HG03442 (cell line): ENCODE data around the gene PACS1.

Experiments
- ATAC-seq: cut with Tn5 transposase; IDR thresholded peaks from one replicate; pipeline ENCODE4 v1.9.1; 2021; ENCODE audit warnings: mild to moderate bottlenecking, moderate library complexity; ENCODE audit not compliant: unreplicated experiment

PACS1 gene

GRCh38 chr11:66131937-66132632 is 62.0 kb downstream of the PACS1 start:
- ATAC-seq = no peak

DNA sequence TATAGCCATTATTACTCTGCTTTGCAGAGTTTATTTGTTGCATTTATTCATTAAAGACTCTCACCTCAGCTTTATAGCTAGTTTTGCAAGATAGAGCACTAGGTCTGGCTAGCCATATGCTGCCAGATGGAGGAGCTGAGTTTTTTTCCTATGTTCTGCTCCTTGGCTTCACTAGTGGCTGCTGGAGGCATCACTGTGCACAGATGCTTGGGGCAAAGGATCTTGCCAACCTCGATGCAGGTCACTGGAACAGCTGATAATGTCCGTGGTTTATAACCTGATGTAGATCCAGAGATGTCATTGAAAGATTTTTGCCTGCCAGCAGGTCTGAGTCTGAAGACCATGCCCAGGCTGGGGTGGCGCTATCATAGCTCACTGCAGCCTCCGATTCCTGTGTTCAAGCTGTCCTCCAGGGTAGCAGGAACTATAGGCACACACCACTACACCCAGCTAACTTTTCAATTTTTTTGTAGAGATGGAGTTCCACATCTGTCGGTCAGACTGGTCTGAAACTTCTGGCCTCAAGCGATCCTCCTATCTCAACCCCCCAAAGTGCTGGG is 63.2 kb downstream of the PACS1 start:
- ATAC-seq = no peak

GRCh38 chr11:66136752-66137123 is 66.7 kb downstream of the PACS1 start:
- no peak for ATAC-seq

DNA sequence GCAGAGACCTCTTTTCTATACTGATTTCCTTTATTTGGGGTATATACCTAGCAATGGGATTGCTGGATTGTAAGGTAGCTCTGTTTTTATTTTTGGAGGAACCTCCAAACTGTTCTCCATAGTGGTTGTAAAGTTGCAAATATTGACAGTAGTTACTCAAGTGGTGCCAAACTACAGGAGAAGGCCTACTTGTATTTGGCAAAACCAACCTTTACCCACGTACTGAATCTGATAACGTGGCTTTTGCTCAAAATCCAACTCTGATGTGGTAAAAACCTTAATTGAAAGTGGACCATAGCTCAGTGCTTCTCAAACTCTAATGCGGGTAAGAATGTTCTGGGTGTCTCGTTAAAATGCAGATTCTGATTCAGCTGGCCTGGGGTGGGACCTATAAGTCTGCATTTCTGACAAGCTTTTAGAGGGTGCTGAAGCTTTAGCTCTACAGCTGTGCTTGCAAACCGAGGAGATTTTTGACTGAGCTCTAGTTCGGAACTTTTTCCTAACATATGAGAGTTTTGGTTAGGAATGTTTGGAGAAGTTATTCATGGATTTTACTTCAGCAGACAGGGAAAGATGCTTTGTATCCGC is 69.8 kb downstream of the PACS1 start:
- ATAC-seq = no peak

GRCh38 chr11:66142370-66143263 is 72.5 kb downstream of the PACS1 start:
- ATAC-seq = no peak

DNA sequence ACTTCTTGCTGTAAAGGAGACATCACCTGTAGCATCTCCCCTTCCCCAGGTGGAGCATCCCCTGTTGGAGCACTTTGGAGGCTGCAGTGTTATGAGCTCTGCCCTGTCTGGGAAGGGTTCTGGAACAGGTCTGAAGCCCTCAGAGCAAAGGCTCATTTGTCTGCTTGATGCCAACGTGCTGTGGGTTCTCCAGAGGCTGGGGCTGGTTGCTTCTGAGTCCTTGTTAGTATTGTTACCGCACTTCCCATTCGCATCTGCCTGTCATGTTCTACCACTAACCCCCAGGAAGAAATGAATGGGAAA is 73.1 kb downstream of the PACS1 start:
- ATAC-seq = no peak

GRCh38 chr11:66143996-66144678 is 74.1 kb downstream of the PACS1 start:
- no peak for ATAC-seq

DNA sequence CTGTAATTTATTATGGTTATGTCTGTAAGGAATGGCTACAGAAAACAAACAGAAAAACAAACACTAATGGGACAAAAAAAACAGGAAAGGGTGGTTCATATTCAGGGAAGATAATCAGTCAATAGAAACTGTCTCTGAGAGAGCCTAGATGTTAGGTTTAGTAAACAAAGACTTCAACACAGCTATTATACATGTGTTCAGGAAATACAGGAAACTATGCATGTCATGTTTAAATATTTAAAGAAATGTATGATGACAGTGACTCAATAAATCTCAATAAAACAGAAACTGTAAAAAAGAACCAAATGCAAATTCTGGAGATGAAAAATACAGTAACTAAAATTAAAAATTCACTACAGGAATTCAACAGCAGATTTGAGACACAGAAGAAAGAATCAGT is 76.0 kb downstream of the PACS1 start:
- ATAC-seq = no peak

GRCh38 chr11:66146940-66147339 is 76.9 kb downstream of the PACS1 start:
- no peak for ATAC-seq

DNA sequence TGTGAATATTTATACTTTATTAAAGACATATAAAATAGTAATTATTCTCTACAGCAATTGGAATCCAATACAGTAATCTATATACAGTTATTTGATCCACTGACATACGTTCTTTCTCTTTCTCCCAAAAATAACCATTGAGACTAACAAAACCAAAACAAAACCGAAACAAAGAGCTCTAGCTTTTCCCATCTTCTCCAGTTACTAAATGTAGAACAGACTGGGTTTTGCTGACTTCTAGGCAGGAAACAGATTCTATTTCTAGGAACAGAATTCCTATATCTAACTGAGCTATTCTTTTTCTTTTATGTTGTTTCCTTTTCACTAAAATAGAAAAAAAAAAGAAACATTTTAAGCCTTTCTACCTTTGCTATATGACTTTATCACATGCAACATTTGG is 80.1 kb downstream of the PACS1 start:
- no peak for ATAC-seq

- no peak for ATAC-seq
Measured at GRCh38 chr11:66150725-66151124, 80.7 kb downstream of the PACS1 start.

DNA sequence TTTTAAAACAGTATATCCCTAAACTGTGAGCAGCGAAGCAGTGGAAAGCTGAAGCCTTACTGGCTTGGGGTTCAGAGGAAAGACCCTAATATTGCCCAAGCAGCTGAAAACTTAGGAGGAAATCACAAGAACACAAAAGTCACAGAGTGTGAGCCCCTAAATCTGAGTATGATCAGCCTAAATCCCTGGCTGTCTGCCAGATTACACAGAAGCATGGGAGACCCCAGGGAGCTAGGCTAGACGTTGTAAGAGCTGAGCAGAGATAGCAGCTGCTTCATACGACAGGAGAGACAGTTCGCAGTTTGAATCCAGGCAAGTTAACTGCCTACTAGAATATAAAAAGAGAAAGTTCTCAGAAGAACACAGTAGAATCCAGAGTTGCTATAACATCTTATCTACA is 81.2 kb downstream of the PACS1 start:
- ATAC-seq = no peak

DNA sequence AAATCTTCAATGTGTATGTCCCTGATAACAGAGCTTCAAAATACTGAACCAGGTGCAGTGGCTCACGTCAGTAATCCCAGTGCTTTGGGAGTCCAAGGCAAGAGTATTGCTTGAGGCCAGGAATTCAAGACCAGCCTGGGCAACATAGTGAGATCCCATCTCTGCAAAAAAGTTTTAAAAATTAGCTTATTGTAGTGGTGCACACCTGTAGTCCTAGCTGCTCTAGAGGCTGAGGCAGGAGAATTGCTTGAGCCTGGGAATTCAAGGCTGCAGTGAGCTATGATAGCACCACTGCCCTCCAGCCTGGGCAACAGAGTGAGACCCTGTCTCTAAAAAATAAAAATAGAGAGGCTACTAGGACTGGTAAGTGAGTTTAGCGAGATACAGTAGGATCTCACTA is 84.0 kb downstream of the PACS1 start:
- no peak for ATAC-seq

- no peak for ATAC-seq
Measured at GRCh38 chr11:66155387-66156073, 85.5 kb downstream of the PACS1 start.

- no peak for ATAC-seq
Measured at GRCh38 chr11:66157182-66157864, 87.3 kb downstream of the PACS1 start.

- ATAC-seq = no peak
Measured at GRCh38 chr11:66158156-66158555, 88.1 kb downstream of the PACS1 start.

DNA sequence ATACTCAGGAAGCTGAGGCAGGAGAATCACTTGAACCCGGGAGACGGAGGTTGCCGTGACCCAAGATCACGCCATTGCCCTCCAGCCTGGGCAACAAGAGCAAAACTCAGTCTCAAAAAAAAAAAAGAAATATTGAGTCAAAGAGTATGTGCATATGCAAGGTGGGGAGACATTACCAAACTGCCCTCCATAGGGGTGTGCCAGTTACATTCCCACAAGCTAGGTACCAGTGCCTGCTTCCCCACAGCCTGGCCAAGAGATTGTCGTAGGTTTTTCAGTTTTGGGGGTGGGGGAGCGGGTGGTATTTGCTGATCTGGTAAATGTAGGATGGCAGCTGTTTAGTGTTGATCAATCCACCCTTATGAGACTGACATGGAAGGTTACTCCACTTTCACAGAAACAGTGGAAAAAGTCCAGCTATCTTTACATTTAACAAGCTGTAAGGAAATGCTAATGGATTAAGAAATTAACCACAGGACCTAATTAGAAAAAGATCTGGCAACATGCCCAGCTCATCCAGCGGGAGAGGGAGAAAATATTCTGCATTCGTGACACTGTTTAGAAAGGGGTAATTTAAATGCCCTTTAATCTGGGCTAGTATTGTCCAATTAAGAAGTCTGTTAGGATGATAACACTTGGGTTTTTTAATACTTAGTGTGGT is 89.4 kb downstream of the PACS1 start:
- no peak for ATAC-seq

- no peak for ATAC-seq
Measured at GRCh38 chr11:66160709-66161108, 90.6 kb downstream of the PACS1 start.

DNA sequence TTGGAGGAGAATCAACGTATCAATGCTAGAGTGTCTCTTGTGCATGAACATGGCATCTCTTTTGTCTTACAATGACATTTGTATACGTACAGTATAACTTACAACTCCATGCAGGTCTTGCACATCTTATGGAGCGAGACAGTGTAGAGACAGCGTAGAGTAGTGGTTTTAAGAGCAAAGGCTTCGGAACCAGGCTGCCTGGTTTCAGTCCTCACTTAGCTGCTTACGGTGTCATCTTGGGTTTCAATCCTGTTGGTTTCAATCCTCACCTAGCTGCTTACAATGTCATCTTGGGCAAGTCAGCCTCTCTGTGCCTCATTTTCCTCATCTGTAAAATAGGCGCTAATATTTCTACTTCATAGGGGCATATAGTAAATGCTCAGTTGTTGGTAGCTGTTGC is 98.2 kb downstream of the PACS1 start:
- ATAC-seq = no peak

- no peak for ATAC-seq
Measured at GRCh38 chr11:66172146-66172545, 102.1 kb downstream of the PACS1 start.
